Endodermal cell (in vitro differentiated cells): ENCODE results near the gene PDE5A. TPM values are rescaled to one million over a fixed set of nuclear protein-coding genes. Genes with fewer than 3 reads are reported as not detected.

Experiments
- DNase-seq: peaks from one replicate; pipeline ENCODE4 v3.0.0-alpha.2; 2017
- H3K27ac ChIP-seq: 2 replicates; pipeline ENCODE4 v1.5.1; 2013; ENCODE audit warnings: mild to moderate bottlenecking, low read depth, low read length, moderate library complexity
- H3K27me3 ChIP-seq: 2 replicates; pipeline ENCODE4 v1.6.1; 2013; ENCODE audit warnings: mild to moderate bottlenecking, low read length, moderate library complexity; ENCODE audit not compliant: insufficient read depth, control insufficient read depth, poor library complexity, severe bottlenecking
- H3K36me3 ChIP-seq: 2 replicates; pipeline ENCODE4 v1.7.0; 2013; ENCODE audit warnings: mild to moderate bottlenecking, low read length, moderate library complexity; ENCODE audit not compliant: control insufficient read depth, insufficient read depth
- H3K4me1 ChIP-seq: one replicate; pipeline ENCODE4 v1.7.0; 2013; ENCODE audit warnings: low read length; ENCODE audit not compliant: control insufficient read depth, insufficient read depth
- H3K4me3 ChIP-seq: 2 replicates; pipeline ENCODE4 v1.5.1; 2013; ENCODE audit warnings: mild to moderate bottlenecking, low read length, moderate library complexity
- H3K9ac ChIP-seq: 2 replicates; pipeline ENCODE4 v1.6.1; 2013; ENCODE audit warnings: mild to moderate bottlenecking, low read length, moderate library complexity; ENCODE audit not compliant: poor library complexity, severe bottlenecking; ENCODE audit errors: extremely low read depth
- H3K9me3 ChIP-seq: 2 replicates; pipeline ENCODE4 v1.6.1; 2013; ENCODE audit warnings: mild to moderate bottlenecking, low read length, moderate library complexity; ENCODE audit not compliant: control insufficient read depth
- H3K27ac Mint-ChIP-seq: 2 replicates; pipeline ENCODE4 v1.8.0; 2020; ENCODE audit warnings: mixed read lengths
- H3K27me3 Mint-ChIP-seq: 2 replicates; pipeline ENCODE4 v1.8.0; 2021; ENCODE audit warnings: mild to moderate bottlenecking, mixed read lengths; ENCODE audit not compliant: insufficient read depth
- H3K36me3 Mint-ChIP-seq: 2 replicates; pipeline ENCODE4 v1.8.0; 2020; ENCODE audit warnings: low read depth, mixed read lengths
- H3K4me1 Mint-ChIP-seq: 2 replicates; pipeline ENCODE4 v1.8.0; 2020; ENCODE audit warnings: mixed read lengths
- H3K4me3 Mint-ChIP-seq: 2 replicates; pipeline ENCODE4 v1.8.0; 2020; ENCODE audit warnings: mild to moderate bottlenecking, moderate library complexity, mixed read lengths
- H3K9me3 Mint-ChIP-seq: 2 replicates; pipeline ENCODE4 v1.8.0; 2020; ENCODE audit warnings: mild to moderate bottlenecking, mixed read lengths
- WGBS, 2 experiments: methylation state at CpG; one replicate each; pipeline versions ENCODE4 v1.1.5 to v1.1.7; 2013; ENCODE audit warnings: missing lambda C conversion rate in 2 of 2, mixed read lengths in 1 of 2; ENCODE audit not compliant: insufficient coverage in 1 of 2, insufficient read length in 1 of 2; 5-methylcytosine and 5-hydroxymethylcytosine counted together
- total RNA-seq, 2 donors: library from RNA; stranded (reverse); fragmentation: NEBNext Ultra II Directional in 1 of 2; extraction: Animal tissue kit (Norgen Biotek cat#: 25700) in 1 of 2; gene quantifications; 2 replicates in 1 of 2; 3 replicates in 1 of 2; pipeline ENCODE4 v1.2.1, GENCODE V29; 2021
- TF ChIP-seq, protein P1 (sequence below): fragments of 200-600 bp; sonication (generic); conservative IDR thresholded peaks from 2 replicates; pipeline ENCODE4 v1.5.0; 2021; ENCODE audit warnings: antibody characterized with exemption, mild to moderate bottlenecking

Gene PDE5A
- total RNA-seq, 2 donors from 2014 or later, result 36.3 to 37.8 TPM

DNA sequence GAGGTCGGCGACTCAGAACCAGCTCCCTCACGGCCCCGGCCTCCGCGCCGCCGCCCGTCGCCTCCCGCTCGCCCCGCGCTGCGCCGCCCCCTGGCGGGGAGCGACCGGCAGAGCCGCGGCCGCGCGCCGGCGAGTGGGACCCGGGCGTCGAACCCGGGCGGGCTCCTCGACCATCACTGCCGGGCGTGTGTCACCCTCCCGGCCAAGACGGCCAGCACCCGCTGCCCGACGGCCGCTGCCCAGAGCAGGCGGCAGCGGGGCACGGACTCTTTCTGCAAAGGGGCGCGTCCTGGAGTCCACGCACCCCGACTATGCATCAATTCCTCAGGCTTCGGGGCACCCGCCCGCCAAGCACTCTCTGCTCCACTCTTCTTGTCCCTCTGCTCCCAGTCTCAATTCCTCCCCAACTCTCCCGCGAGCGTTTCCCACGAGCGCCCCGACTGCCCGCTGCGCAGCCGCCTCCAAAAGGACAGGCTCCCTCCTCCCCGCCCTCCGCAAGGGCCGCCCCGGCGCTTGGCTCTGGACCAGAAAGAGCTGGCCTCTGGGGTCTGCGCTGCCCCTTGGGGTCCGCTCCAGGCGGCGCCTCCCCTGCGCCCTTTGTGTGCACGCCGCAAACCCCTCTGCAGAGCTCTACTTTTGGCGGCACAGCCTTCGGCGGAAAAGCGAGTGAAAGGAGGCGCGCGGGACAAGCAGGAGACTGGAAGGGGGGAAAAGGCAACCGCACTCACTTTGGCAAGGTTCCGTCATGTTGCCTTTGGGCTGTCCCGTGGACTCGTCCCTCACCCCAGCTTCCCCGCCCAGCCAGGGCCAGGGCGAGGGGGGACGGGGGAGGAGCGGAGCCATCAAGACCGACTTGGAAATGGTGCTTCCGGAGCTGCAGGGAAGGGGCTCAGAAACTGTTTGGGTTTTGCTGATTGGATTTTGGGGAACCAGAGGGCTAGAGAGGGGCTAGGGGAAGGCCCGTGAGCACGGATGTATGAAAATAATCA lies 1.0 kb downstream of the PDE5A start:
- peak overlapping the region; percentile 84 for H3K4me3 ChIP-seq
- no peaks in the 10 kb centered on the region for H3K9me3 ChIP-seq
- H3K27ac ChIP-seq, result no peak overlapping the region
- Mint-ChIP-seq H3K27me3 (peaks cover 15% of the 10 kb centered on the region), H3K4me3 (peak overlapping the region; percentile 95), H3K27ac (peak overlapping the region; percentile 96), H3K4me1 (peaks cover 5% of the 10 kb centered on the region), H3K9me3 (no peaks in the 10 kb centered on the region), H3K36me3 (peaks cover 3% of the 10 kb centered on the region)
- no peaks in the 10 kb centered on the region for H3K36me3 ChIP-seq
- peak; percentile 89 for DNase-seq
- 0% methylated on average over 13 to 90 of the region's 90 CpGs for WGBS, 2 experiments
- peak overlapping the region; percentile 54 for H3K9ac ChIP-seq
- TF ChIP-seq, protein P1, sequence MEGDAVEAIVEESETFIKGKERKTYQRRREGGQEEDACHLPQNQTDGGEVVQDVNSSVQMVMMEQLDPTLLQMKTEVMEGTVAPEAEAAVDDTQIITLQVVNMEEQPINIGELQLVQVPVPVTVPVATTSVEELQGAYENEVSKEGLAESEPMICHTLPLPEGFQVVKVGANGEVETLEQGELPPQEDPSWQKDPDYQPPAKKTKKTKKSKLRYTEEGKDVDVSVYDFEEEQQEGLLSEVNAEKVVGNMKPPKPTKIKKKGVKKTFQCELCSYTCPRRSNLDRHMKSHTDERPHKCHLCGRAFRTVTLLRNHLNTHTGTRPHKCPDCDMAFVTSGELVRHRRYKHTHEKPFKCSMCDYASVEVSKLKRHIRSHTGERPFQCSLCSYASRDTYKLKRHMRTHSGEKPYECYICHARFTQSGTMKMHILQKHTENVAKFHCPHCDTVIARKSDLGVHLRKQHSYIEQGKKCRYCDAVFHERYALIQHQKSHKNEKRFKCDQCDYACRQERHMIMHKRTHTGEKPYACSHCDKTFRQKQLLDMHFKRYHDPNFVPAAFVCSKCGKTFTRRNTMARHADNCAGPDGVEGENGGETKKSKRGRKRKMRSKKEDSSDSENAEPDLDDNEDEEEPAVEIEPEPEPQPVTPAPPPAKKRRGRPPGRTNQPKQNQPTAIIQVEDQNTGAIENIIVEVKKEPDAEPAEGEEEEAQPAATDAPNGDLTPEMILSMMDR, result peak; percentile 71
- H3K4me1 ChIP-seq, result no peaks in the 10 kb centered on the region
- H3K27me3 ChIP-seq, result peaks cover 17% of the 10 kb centered on the region

DNA sequence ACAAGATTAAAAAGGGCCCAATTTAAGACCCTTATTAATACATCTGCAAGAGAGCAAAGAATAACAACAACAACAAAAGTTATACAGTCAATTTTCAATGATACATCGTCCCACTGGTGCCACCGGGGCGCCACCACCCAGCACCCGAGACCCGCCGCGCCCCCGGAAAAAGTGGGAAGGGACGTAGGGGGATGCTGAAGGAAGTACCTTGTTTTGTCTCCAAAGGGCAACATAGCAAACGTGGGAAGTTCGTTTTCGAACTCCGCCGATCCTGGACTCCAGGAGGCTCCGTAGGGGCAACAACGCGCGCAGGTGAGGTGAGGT lies 1.7 kb downstream of the PDE5A start:
- Mint-ChIP-seq H3K9me3 (no peaks in the 10 kb centered on the region), H3K27ac (peak overlapping the region; percentile 0), H3K4me3 (peak overlapping the region; percentile 95), H3K27me3 (peaks cover 15% of the 10 kb centered on the region), H3K36me3 (peaks cover 7% of the 10 kb centered on the region), H3K4me1 (peaks cover 5% of the 10 kb centered on the region)
- Histone ChIP-seq H3K27ac (no peak overlapping the region), H3K9me3 (no peaks in the 10 kb centered on the region), H3K27me3 (peaks cover 17% of the 10 kb centered on the region), H3K9ac (peak overlapping the region; percentile 31), H3K4me1 (no peaks in the 10 kb centered on the region), H3K4me3 (peak overlapping the region; percentile 84), H3K36me3 (no peaks in the 10 kb centered on the region)
- 0 to 1% methylated on average over 6 to 18 of the region's 18 CpGs for WGBS, 2 experiments
- no peak for DNase-seq
- TF ChIP-seq, protein P1, result no peak

DNA sequence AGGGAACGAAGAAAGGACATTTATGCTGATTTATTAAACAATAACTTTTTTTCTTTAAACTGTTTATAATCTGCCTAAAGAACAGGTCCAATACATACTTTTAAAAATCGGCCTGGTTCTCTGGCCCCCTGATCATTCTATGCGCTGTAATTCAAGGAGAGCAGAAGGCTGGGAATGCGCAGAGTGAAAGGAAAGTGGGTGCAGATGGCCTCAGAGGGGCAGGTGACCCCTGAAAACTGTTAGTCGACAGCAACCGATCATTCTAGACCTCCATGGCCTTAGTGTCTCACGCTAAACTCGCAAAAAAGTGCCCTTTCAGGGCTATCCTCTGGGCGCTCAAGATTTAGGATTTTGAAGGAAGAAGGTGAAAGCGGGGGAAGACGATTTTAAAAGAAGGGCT lies 2.2 kb downstream of the PDE5A start:
- Mint-ChIP-seq H3K36me3 (peaks cover 8% of the 10 kb centered on the region), H3K27me3 (peaks cover 15% of the 10 kb centered on the region), H3K4me1 (peaks cover 5% of the 10 kb centered on the region), H3K9me3 (no peaks in the 10 kb centered on the region), H3K4me3 (peak overlapping the region; percentile 95), H3K27ac (peak overlapping the region; percentile 0)
- Histone ChIP-seq H3K9me3 (no peaks in the 10 kb centered on the region), H3K9ac (peak overlapping the region; percentile 31), H3K4me3 (peak overlapping the region; percentile 84), H3K4me1 (no peaks in the 10 kb centered on the region), H3K27ac (no peak overlapping the region), H3K27me3 (peaks cover 17% of the 10 kb centered on the region), H3K36me3 (no peaks in the 10 kb centered on the region)
- TF ChIP-seq, protein P1, result no peak
- 60 to 74% methylated on average over 6 to 10 of the region's 11 CpGs for WGBS, 2 experiments
- no peak for DNase-seq
